ENCODE measurements around the gene LIMS2. TPM values are rescaled to one million over a fixed set of nuclear protein-coding genes. Genes with fewer than 3 reads are reported as not detected.

LIMS2 gene
- total and polyA plus RNA-seq, 12 donors: 148 to 687 (median 160) TPM

GRCh38 chr2:127625572-127625951 is 49.8 kb downstream of the LIMS2 start:
- ATAC-seq: no peak
- no peaks in the 10 kb centered on the region for H3K36me3 ChIP-seq
- H3K9me3 ChIP-seq: no peaks in the 10 kb centered on the region
- peaks cover 0 to 20% (median 6%) of the 10 kb centered on the region in 9 donors for H3K4me1 ChIP-seq
- no peak for DNase-seq
- no peak overlapping the region for H3K4me3 ChIP-seq
- 78 to 90% methylated on average over 2 of the region's 2 CpGs for WGBS, 2 donors
- no peak overlapping the region for H3K27ac ChIP-seq
- intact Hi-C loops (cut with DNase I): no loop called here
- peaks cover 0 to 21% (median 0%) of the 10 kb centered on the region in 7 donors for H3K27me3 ChIP-seq
- no peak for TF ChIP-seq CTCF (IDR thresholded peaks at IDR 0.05)

DNA sequence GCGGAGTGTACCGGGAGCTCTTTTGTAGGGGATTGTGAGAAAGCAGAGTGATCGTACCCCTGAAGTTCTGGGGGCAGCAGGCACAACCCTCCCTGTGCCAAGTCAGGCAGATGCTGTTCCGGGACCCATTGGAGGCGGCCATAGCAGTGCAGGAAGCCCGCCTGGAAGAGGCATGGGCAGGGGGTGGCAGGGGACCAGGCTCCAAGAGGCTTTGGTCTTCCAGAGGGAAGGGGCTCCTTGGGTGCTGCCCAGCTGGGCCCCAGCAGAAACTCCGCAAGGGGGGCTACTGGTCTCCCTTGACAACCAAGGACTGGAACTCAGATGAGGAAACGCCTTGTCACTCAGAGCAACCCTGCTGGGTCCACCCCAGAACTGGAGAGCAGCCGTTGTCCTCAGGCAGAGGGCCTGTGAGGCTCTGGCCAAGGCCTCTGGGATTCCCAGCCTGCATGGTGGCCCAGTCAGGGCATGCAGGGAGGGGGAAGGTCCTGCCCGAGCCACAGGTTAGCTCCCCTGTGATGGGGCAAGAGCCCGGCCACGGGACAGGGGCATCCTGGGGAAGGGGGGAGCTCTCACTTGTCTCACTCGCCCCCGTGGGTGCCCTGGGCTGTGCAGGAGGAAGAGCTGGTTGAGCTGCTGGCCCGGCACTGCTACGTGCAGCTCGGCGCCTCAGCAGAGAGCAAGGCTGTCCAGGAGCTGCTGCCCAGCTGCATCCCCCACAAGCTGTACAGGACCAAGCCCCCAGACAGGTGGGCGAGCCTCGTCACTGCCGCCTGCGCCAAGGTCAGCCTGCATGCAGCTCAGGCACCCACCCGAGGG is 50.4 kb downstream of the LIMS2 start:
- Histone ChIP-seq H3K4me3 (no peak overlapping the region), H3K27ac (no peak overlapping the region), H3K9me3 (no peaks in the 10 kb centered on the region), H3K27me3 (peaks cover 0 to 21% (median 0%) of the 10 kb centered on the region in 7 donors), H3K36me3 (no peaks in the 10 kb centered on the region), H3K4me1 (peaks cover 0 to 14% (median 2%) of the 10 kb centered on the region in 9 donors)
- TF ChIP-seq CTCF (IDR thresholded peaks at IDR 0.05): no peak
- WGBS, 2 donors: 71 to 76% methylated on average over 23 of the region's 23 CpGs
- intact Hi-C loops (cut with DNase I): no loop called here
- ATAC-seq (peak in 2 of 8 donors; percentile 2), DNase-seq (no peak)

DNA sequence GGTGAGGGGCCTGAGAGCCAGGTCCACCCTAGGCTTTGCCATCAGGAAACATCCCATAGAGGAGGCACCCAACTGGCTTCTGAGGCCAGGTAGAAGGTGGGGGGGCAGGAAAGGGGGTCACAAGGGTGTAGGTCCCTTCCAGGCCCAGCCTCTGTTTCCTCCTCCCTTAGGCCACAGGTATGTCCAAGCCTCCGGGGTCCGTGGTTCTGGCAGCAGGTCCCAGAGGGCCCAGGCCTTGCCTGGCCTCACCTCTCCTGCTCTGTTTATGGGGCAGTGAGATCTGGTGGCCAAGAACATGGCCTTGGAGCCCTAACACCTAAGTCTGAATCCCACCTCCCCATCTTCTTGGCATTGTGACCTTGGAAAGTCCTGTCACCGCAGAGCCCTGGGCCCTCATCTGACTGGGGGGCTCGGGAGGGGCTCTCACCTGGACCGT is 51.0 kb downstream of the LIMS2 start:
- H3K36me3 ChIP-seq: no peaks in the 10 kb centered on the region
- H3K4me3 ChIP-seq: no peak overlapping the region
- no peaks in the 10 kb centered on the region for H3K9me3 ChIP-seq
- peaks cover 0 to 7% (median 0%) of the 10 kb centered on the region in 9 donors for H3K4me1 ChIP-seq
- WGBS, 2 donors: 85 to 90% methylated on average over 5 of the region's 5 CpGs
- peaks cover 0 to 21% (median 0%) of the 10 kb centered on the region in 7 donors for H3K27me3 ChIP-seq
- no peak for TF ChIP-seq CTCF (IDR thresholded peaks at IDR 0.05)
- no peak overlapping the region for H3K27ac ChIP-seq
- DNase-seq (no peak), ATAC-seq (no peak)
- intact Hi-C loops (cut with DNase I): no loop called here

- Histone ChIP-seq H3K27ac (no peak overlapping the region), H3K4me1 (peaks cover 0 to 5% (median 0%) of the 10 kb centered on the region in 9 donors), H3K36me3 (no peaks in the 10 kb centered on the region), H3K4me3 (no peak overlapping the region), H3K27me3 (peaks cover 0 to 21% (median 0%) of the 10 kb centered on the region in 7 donors), H3K9me3 (no peaks in the 10 kb centered on the region)
- DNase-seq (no peak), ATAC-seq (peak in 1 of 8 donors; percentile 1)
- TF ChIP-seq CTCF (IDR thresholded peaks at IDR 0.05): no peak
- 90 to 92% methylated on average over 37 to 38 of the region's 38 CpGs for WGBS, 2 donors
- intact Hi-C loops (cut with DNase I): no loop called here
These were observed 51.7 kb downstream of the LIMS2 start for GRCh38 chr2:127623388-127624319.

Data from heart right ventricle (tissue), 16 donors.